Upper lobe of left lung (tissue), 6 donors: ENCODE results near the gene SVIL. TPM values are rescaled to one million over a fixed set of nuclear protein-coding genes. Genes with fewer than 3 reads are reported as not detected.

ENCODE experiments used
- ATAC-seq, 2 donors: fragments of 200-7000 bp; cut with Tn5 transposase; one replicate each; pipeline ENCODE4 v1.9.1; 2022; ENCODE audit warnings: mild to moderate bottlenecking in 2 of 2, moderate library complexity in 2 of 2; ENCODE audit not compliant: low FRiP score in 2 of 2
- DNase-seq, 2 donors: peaks; one replicate each; pipeline ENCODE4 v3.0.0-alpha.2; 2019 to 2020
- H3K27ac ChIP-seq, 4 donors: fragments of 200-600 bp; sonication (generic); one replicate each; pipeline ENCODE4 v1.5.1; 2016 to 2019
- H3K27me3 ChIP-seq, 4 donors: fragments of 200-600 bp; sonication (generic); one replicate each; pipeline ENCODE4 v1.5.1; 2017 to 2019
- H3K36me3 ChIP-seq, 4 donors: fragments of 200-600 bp; sonication (generic); one replicate each; pipeline ENCODE4 v1.5.1; 2016 to 2019
- H3K4me1 ChIP-seq, 4 donors: fragments of 200-600 bp; sonication (generic); one replicate each; pipeline ENCODE4 v1.5.1; 2018 to 2019
- H3K4me3 ChIP-seq, 4 donors: fragments of 200-600 bp; sonication (generic); one replicate each; pipeline ENCODE4 v1.5.1; 2017 to 2019; ENCODE audit warnings: mild to moderate bottlenecking in 2 of 4, moderate library complexity in 1 of 4
- H3K9me3 ChIP-seq, 4 donors: fragments of 200-600 bp; sonication (generic); one replicate each; pipeline ENCODE4 v1.5.1; 2018 to 2019
- CTCF ChIP-seq, 6 experiments: fragments of 450-650 bp in 4 of 6; fragments of 200-600 bp in 2 of 6; sonication (generic) in 2 of 6; IDR thresholded peaks; one replicate each; pipeline ENCODE4 v1.5.1; 2016 to 2019; ENCODE audit warnings: antibody characterized with exemption in 6 of 6
- EP300 ChIP-seq, 4 donors: sonication (generic); formaldehyde crosslinking; IDR thresholded peaks; one replicate each; pipeline ENCODE4 v1.5.1; 2017; ENCODE audit warnings: antibody characterized with exemption in 4 of 4, control low read depth in 2 of 4
- POLR2A ChIP-seq, 4 donors: fragments of 450-650 bp; IDR thresholded peaks; one replicate each; pipeline ENCODE4 v1.5.1; 2016 to 2017; ENCODE audit warnings: antibody characterized with exemption in 4 of 4, mild to moderate bottlenecking in 2 of 4
- POLR2AphosphoS5 ChIP-seq, 2 donors: sonication (generic); formaldehyde crosslinking; IDR thresholded peaks; one replicate each; pipeline ENCODE4 v1.5.1; 2017; ENCODE audit warnings: antibody characterized with exemption in 2 of 2
- WGBS, 2 donors: methylation state at CpG; one replicate each; pipeline ENCODE4 v1.1.5; 2017 to 2018; 5-methylcytosine and 5-hydroxymethylcytosine counted together
- total RNA-seq, 6 donors: library from RNA; depleted of rRNA in 4 of 6; stranded (reverse); fragments of >200 nt in 4 of 6; gene quantifications; one replicate each; pipeline versions ENCODE4 v1.1.0 to v1.2.1, GENCODE V29; 2016 to 2021
- donor health status: DM: no; HTN: no; CAD: no; lungs with moderate emphysema.
- donor health status: DM: no; HTN: yes; CAD: no; lungs with severe emphysema.

Gene SVIL
- total RNA-seq, 6 donors from 2014 or later: 65.5 to 137 (median 105) TPM

- TF ChIP-seq POLR2AphosphoS5 (IDR thresholded peaks at IDR 0.05) (no peak), EP300 (IDR thresholded peaks at IDR 0.05) (no peak), CTCF (IDR thresholded peaks at IDR 0.05) (no peak), POLR2A (IDR thresholded peaks at IDR 0.05) (no peak)
Measured at GRCh38 chr10:29631049-29631339, 3.8 kb downstream of the SVIL start.

GRCh38 chr10:29630205-29631048, 4.3 kb downstream of the SVIL start:
- Histone ChIP-seq H3K9me3 (no peaks in the 10 kb centered on the region), H3K4me1 (peaks cover 29 to 59% (median 42%) of the 10 kb centered on the region in 4 donors), H3K36me3 (no peaks in the 10 kb centered on the region), H3K27me3 (no peaks in the 10 kb centered on the region), H3K4me3 (no peak overlapping the region), H3K27ac (peak overlapping the region; percentile 85 to 87 (median 86))
- ATAC-seq (peak; percentile 57 to 89), DNase-seq (peak in 1 of 2 donors; percentile 54)
- WGBS, 2 donors: 37 to 58% methylated on average over 11 of the region's 11 CpGs
- TF ChIP-seq POLR2AphosphoS5 (IDR thresholded peaks at IDR 0.05) (peak; percentile 35 to 58), POLR2A (IDR thresholded peaks at IDR 0.05) (peak in 1 of 4 donors; percentile 13), CTCF (IDR thresholded peaks at IDR 0.05) (no peak), EP300 (IDR thresholded peaks at IDR 0.05) (peak in 3 of 4 donors; percentile 15 to 86 (median 69))

More at GRCh38 chr10:29631049-29631339, 3.8 kb downstream of the SVIL start:
- no peak for DNase-seq
- H3K9me3 ChIP-seq: no peaks in the 10 kb centered on the region
- peaks cover 34 to 65% (median 47%) of the 10 kb centered on the region in 4 donors for H3K4me1 ChIP-seq
- H3K4me3 ChIP-seq: no peak overlapping the region
- no peak for ATAC-seq
- 67 to 87% methylated on average over 4 of the region's 4 CpGs for WGBS, 2 donors
- H3K36me3 ChIP-seq: no peaks in the 10 kb centered on the region
- H3K27ac ChIP-seq: peak overlapping the region; percentile 85 to 87 (median 86)
- H3K27me3 ChIP-seq: no peaks in the 10 kb centered on the region

- H3K9me3 ChIP-seq: no peaks in the 10 kb centered on the region
- no peak for ATAC-seq
- peak overlapping the region; percentile 10 to 87 (median 74) for H3K27ac ChIP-seq
- no peak for DNase-seq
- H3K27me3 ChIP-seq: no peaks in the 10 kb centered on the region
- TF ChIP-seq POLR2AphosphoS5 (IDR thresholded peaks at IDR 0.05) (no peak), EP300 (IDR thresholded peaks at IDR 0.05) (no peak), POLR2A (IDR thresholded peaks at IDR 0.05) (no peak), CTCF (IDR thresholded peaks at IDR 0.05) (no peak)
- WGBS, 2 donors: 87 to 93% methylated on average over 12 of the region's 12 CpGs
- H3K36me3 ChIP-seq: no peaks in the 10 kb centered on the region
- H3K4me3 ChIP-seq: no peak overlapping the region
- H3K4me1 ChIP-seq: peaks cover 18 to 47% (median 29%) of the 10 kb centered on the region in 4 donors
Measured at GRCh38 chr10:29628912-29629526, 5.8 kb downstream of the SVIL start.

GRCh38 chr10:29628311-29628710, 6.5 kb downstream of the SVIL start:
- TF ChIP-seq CTCF (IDR thresholded peaks at IDR 0.05) (no peak), EP300 (IDR thresholded peaks at IDR 0.05) (no peak), POLR2A (IDR thresholded peaks at IDR 0.05) (no peak), POLR2AphosphoS5 (IDR thresholded peaks at IDR 0.05) (no peak)
- WGBS, 2 donors: 61 to 70% methylated on average over 5 of the region's 5 CpGs
- no peaks in the 10 kb centered on the region for H3K36me3 ChIP-seq
- H3K27ac ChIP-seq: peak overlapping the region in 3 of 4 donors; percentile 63 to 87 (median 86)
- DNase-seq (no peak), ATAC-seq (no peak)
- peaks cover 18 to 47% (median 30%) of the 10 kb centered on the region in 4 donors for H3K4me1 ChIP-seq
- H3K4me3 ChIP-seq: no peak overlapping the region
- no peaks in the 10 kb centered on the region for H3K9me3 ChIP-seq
- no peaks in the 10 kb centered on the region for H3K27me3 ChIP-seq
